D721Med (cell line): ENCODE data around the gene ORC1.

Experiments
- DNase-seq: peaks from one replicate; pipeline ENCODE4 v3.0.0; 2011; ENCODE audit warnings: low spot score; ENCODE audit not compliant: insufficient read length
- FAIRE-seq: peaks from 2 replicates; lab custom pipeline; 2011; peaks lifted over from hg19 to GRCh38; lab: Jason Lieb, UNC
- CTCF ChIP-seq: IDR thresholded peaks from 2 replicates; pipeline ENCODE4 v1.5.1; 2012; ENCODE audit warnings: mild to moderate bottlenecking, control low read depth; ENCODE audit not compliant: insufficient read depth; ENCODE audit errors: missing control alignments

The ORC1 gene

GRCh38 chr1:52348704-52349300 is 55.4 kb downstream of the ORC1 start:
- TF ChIP-seq CTCF, result peak; percentile 15
- DNase-seq, result no peak
- FAIRE-seq, result no peak

GRCh38 chr1:52346653-52347052 is 57.6 kb downstream of the ORC1 start:
- DNase-seq (no peak), FAIRE-seq (peak; percentile 48)
- no peak for TF ChIP-seq CTCF

GRCh38 chr1:52345252-52345651 is 59.0 kb downstream of the ORC1 start:
- FAIRE-seq (no peak), DNase-seq (no peak)
- TF ChIP-seq CTCF, result no peak

- TF ChIP-seq CTCF, result no peak
- FAIRE-seq, result no peak
Measured at GRCh38 chr1:52343979-52344378, 60.2 kb downstream of the ORC1 start.

GRCh38 chr1:52341655-52342260 is 62.5 kb downstream of the ORC1 start:
- DNase-seq (no peak), FAIRE-seq (no peak)
- TF ChIP-seq CTCF, result no peak

More at GRCh38 chr1:52343979-52344378, 60.2 kb downstream of the ORC1 start:
- no peak for DNase-seq

GRCh38 chr1:52337439-52337838 is 66.8 kb downstream of the ORC1 start:
- no peak for TF ChIP-seq CTCF
- FAIRE-seq, result no peak
- DNase-seq, result no peak

GRCh38 chr1:52334906-52335528 is 69.2 kb downstream of the ORC1 start:
- FAIRE-seq (peak; percentile 69), DNase-seq (no peak)
- TF ChIP-seq CTCF, result no peak
